ENCODE data around the gene PRR5L.

DNA sequence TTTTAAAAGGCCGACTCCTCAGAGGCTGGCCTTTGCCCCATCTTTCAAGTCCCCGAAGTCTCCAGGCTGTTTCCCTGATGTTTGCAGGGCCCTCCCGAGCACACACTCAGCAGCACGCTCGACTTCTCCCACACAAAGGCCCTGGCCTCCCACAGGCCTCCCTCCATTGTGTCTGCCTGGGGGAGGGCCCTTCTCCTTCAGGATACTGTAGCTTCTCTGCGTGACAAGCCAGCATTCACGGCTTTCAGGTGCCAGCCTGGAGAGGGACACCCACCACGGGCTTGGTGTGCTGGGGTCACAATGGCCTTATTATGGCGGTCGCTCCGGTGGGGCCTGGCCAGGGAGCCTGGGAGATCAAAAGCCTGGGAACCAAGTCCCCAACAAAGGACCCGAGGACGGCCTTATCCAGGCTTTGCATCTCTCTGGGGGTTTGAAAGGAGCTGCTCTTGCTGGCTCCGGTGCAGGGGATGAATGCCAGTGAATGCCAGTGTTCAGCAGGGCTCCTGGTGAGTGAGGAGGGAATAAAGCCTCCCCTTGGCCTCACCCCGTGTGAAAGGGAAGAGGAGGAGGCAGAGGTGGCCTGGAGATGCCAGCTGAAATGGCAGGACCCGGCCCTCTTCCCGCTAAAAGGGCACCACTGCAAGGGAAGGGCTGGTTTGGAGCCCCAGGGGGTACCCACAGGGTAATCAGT, 159.0 kb downstream of the PRR5L start:
- TF ChIP-seq, protein P1, sequence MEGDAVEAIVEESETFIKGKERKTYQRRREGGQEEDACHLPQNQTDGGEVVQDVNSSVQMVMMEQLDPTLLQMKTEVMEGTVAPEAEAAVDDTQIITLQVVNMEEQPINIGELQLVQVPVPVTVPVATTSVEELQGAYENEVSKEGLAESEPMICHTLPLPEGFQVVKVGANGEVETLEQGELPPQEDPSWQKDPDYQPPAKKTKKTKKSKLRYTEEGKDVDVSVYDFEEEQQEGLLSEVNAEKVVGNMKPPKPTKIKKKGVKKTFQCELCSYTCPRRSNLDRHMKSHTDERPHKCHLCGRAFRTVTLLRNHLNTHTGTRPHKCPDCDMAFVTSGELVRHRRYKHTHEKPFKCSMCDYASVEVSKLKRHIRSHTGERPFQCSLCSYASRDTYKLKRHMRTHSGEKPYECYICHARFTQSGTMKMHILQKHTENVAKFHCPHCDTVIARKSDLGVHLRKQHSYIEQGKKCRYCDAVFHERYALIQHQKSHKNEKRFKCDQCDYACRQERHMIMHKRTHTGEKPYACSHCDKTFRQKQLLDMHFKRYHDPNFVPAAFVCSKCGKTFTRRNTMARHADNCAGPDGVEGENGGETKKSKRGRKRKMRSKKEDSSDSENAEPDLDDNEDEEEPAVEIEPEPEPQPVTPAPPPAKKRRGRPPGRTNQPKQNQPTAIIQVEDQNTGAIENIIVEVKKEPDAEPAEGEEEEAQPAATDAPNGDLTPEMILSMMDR (IDR thresholded peaks at IDR 0.05): no peak
- TF ChIP-seq EP300 (IDR thresholded peaks at IDR 0.05) (no peak), POLR2A (IDR thresholded peaks at IDR 0.05) (peak in 1 of 2 donors; percentile 6), POLR2AphosphoS5 (IDR thresholded peaks at IDR 0.05) (no peak)
